OCI-LY7 (cell line): Measurements from ENCODE around the gene KRR1. TPM values are rescaled to one million over a fixed set of nuclear protein-coding genes. Genes with fewer than 3 reads are reported as not detected.

Source experiments
- BruUV-seq: library from RNA; stranded (reverse); fragments of 400-500 nt; replicated peaks from 2 replicates; lab custom pipeline; 2021; lab: Mats Ljungman, UMichigan
- CTCF ChIA-PET: fragments of 300-600 bp; sonication (Branson Sonifier 250); formaldehyde crosslinking; loops from one replicate; lab custom pipeline; 2022; ENCODE audit warnings: antibody characterized with exemption; ENCODE audit not compliant: unreplicated experiment; lab: Charles Lee
- POLR2A ChIA-PET: fragments of 300-600 bp; sonication (Branson Sonifier 250); formaldehyde crosslinking; loops from one replicate; lab custom pipeline; 2022; ENCODE audit warnings: antibody characterized with exemption; lab: Charles Lee
- DNase-seq: peaks from one replicate; pipeline ENCODE4 v3.0.0-alpha.2; 2015; ENCODE audit warnings: low spot score
- H2AFZ ChIP-seq: fragments of 200-600 bp; sonication (generic), shearing (Covaris generic); 2 replicates; pipeline ENCODE4 v1.6.1; 2014; ENCODE audit warnings: mild to moderate bottlenecking, antibody characterized with exemption, low read length, moderate library complexity
- H3K27ac ChIP-seq: fragments of 200-600 bp; sonication (generic); 2 replicates; pipeline ENCODE4 v1.5.1; 2014; ENCODE audit warnings: mixed run types, low read depth, mild to moderate bottlenecking, moderate library complexity, low read length, inconsistent platforms; ENCODE audit not compliant: poor library complexity, severe bottlenecking
- H3K36me3 ChIP-seq: fragments of 200-600 bp; sonication (generic); 2 replicates; pipeline ENCODE4 v1.6.1; 2014; ENCODE audit warnings: mild to moderate bottlenecking, antibody characterized with exemption, low read length, moderate library complexity, mixed read lengths; ENCODE audit not compliant: insufficient read depth
- H3K4me1 ChIP-seq: fragments of 200-600 bp; sonication (generic); 2 replicates; pipeline ENCODE4 v1.5.1; 2014; ENCODE audit warnings: mild to moderate bottlenecking, low read length; ENCODE audit not compliant: insufficient read depth, poor library complexity, severe bottlenecking
- H3K4me2 ChIP-seq: fragments of 200-600 bp; sonication (generic); 2 replicates; pipeline ENCODE4 v1.6.1; 2014; ENCODE audit warnings: mild to moderate bottlenecking, low read length
- H3K4me3 ChIP-seq: fragments of 200-600 bp; sonication (generic); 2 replicates; pipeline ENCODE4 v1.5.1; 2014; ENCODE audit warnings: mild to moderate bottlenecking, low read depth, low read length; ENCODE audit not compliant: poor library complexity, severe bottlenecking
- H3K79me2 ChIP-seq: fragments of 200-600 bp; sonication (generic); 2 replicates; pipeline ENCODE4 v1.6.1; 2016; ENCODE audit warnings: low read depth, mild to moderate bottlenecking, low read length, moderate library complexity, mixed read lengths; ENCODE audit not compliant: insufficient read depth
- H3K9me2 ChIP-seq: fragments of 200-600 bp; sonication (generic); 2 replicates; pipeline ENCODE4 v1.6.1; 2016; ENCODE audit warnings: mild to moderate bottlenecking, low read length, mixed read lengths; ENCODE audit not compliant: insufficient read depth
- H3K9me3 ChIP-seq: fragments of 200-600 bp; sonication (generic); 2 replicates; pipeline ENCODE4 v1.6.1; 2014; ENCODE audit warnings: mild to moderate bottlenecking, mixed run types, low read length, mixed read lengths
- H4K20me1 ChIP-seq: fragments of 200-600 bp; sonication (generic); 2 replicates; pipeline ENCODE4 v1.6.1; 2014; ENCODE audit warnings: mild to moderate bottlenecking, antibody characterized with exemption, low read length, moderate library complexity, mixed read lengths; ENCODE audit not compliant: insufficient read depth
- EZH2phosphoT487 ChIP-seq: fragments of 200-600 bp; sonication (generic); IDR thresholded peaks from 2 replicates; pipeline ENCODE4 v1.6.1; 2018; ENCODE audit warnings: low read depth, borderline replicate concordance, mild to moderate bottlenecking, mixed run types, antibody characterized with exemption, low read length, moderate library complexity, mixed read lengths
- intact Hi-C: fragments of 100-400 bp; cut with micrococcal nuclease; formaldehyde crosslinking; loops from one replicate; pipeline ENCODE4 v1.10.0; 2022; ENCODE audit not compliant: unreplicated experiment
- total RNA-seq, 2 experiments: library from RNA; depleted of rRNA in 1 of 2; stranded (reverse); fragments of >200 nt in 1 of 2; shearing (Covaris generic) in 1 of 2; gene quantifications; 2 replicates each; pipeline ENCODE4 v1.2.3, GENCODE V29; 2014 to 2022
- TF ChIP-seq, protein P1 (sequence below): fragments of 200-600 bp; sonication (generic); conservative IDR thresholded peaks from 2 replicates; pipeline ENCODE4 v1.5.1; 2014; ENCODE audit warnings: mild to moderate bottlenecking, antibody characterized with exemption, low read length, moderate library complexity, mixed read lengths

Gene KRR1
- total RNA-seq, 2 experiments from 2014 or later = 44.0 to 78.0 TPM

DNA sequence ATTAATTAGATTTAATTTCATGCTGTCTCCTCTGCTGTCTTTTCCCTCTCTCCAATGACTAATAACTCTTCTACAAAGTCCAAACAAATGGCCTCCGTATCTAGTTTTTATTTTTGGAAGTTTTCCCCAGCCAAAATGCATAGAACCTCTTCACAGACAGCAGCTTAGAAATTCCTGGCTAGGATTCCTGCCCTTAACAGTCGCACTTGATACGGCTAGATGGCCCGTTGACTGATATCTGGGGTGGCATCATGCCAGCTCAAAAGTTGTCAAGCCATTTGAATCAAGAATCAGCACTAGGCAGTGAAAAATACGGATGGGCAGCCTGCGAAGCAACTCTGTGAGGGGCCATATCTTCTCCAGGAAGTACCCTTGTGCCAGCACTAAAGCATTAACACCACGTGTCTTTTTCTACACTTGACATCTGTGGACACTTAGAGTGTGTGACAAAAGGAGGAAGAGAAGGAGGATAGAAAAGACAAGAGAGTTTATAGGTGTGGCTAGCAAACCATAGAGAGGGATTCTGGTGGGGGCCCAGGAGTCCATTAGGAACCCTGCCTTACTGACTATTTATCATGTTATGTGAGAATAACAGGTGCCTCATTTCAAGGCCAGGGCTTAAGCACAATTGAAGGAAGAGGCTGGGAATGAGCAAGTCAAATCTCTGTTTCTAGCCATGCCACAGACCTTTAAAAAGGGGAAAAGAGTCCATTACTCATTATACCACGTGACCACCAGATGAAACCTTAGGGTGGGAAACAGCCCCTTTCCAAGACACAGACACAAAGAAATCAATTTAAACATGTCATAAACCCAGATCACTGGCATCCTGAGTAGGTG, 39.2 kb upstream of the KRR1 start:
- Histone ChIP-seq H3K9me2 (no peaks in the 10 kb centered on the region), H3K36me3 (no peaks in the 10 kb centered on the region), H3K9me3 (no peaks in the 10 kb centered on the region), H3K79me2 (no peaks in the 10 kb centered on the region), H3K4me3 (no peak overlapping the region), H2AFZ (no peak overlapping the region), H3K4me2 (no peak overlapping the region), H3K27ac (no peak overlapping the region), H3K4me1 (no peaks in the 10 kb centered on the region), H4K20me1 (no peaks in the 10 kb centered on the region)
- intact Hi-C loops = no loop called here
- no peak for DNase-seq
- BruUV-seq = no TSS peak
- ChIA-PET CTCF (no interaction called here), POLR2A (interaction anchor here (0.7 kb wide), 1 partner anchor 130 kb away, joined by 3 read pairs; no protein-coding TSS in a partner anchor)
- TF ChIP-seq, protein P1, sequence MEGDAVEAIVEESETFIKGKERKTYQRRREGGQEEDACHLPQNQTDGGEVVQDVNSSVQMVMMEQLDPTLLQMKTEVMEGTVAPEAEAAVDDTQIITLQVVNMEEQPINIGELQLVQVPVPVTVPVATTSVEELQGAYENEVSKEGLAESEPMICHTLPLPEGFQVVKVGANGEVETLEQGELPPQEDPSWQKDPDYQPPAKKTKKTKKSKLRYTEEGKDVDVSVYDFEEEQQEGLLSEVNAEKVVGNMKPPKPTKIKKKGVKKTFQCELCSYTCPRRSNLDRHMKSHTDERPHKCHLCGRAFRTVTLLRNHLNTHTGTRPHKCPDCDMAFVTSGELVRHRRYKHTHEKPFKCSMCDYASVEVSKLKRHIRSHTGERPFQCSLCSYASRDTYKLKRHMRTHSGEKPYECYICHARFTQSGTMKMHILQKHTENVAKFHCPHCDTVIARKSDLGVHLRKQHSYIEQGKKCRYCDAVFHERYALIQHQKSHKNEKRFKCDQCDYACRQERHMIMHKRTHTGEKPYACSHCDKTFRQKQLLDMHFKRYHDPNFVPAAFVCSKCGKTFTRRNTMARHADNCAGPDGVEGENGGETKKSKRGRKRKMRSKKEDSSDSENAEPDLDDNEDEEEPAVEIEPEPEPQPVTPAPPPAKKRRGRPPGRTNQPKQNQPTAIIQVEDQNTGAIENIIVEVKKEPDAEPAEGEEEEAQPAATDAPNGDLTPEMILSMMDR = no peak
- TF ChIP-seq EZH2phosphoT487 = no peak

DNA sequence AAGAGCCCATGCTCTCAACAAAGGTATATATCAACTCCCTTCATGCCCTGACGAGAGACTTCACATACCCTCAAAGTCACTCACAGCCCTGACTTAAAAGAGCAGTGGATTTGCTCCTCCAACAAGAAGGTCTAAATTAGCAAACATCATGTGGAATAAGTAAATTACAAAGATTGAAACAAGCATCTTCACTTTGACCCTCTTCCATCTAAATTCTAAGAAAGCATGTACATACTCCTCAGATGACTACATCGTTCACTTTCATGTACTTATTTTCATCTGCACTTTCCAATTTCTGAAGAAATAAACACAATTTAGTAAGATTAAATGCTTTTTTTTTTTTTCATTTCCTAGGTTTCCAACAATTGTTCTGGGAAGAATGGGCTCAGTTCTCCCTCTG, 38.6 kb upstream of the KRR1 start:
- H3K27ac ChIP-seq = no peak overlapping the region
- TF ChIP-seq, protein P1 = no peak
- no peak for TF ChIP-seq EZH2phosphoT487
- H3K36me3 ChIP-seq = no peaks in the 10 kb centered on the region
- H3K4me2 ChIP-seq = no peak overlapping the region
- DNase-seq = no peak
- no TSS peak for BruUV-seq
- ChIA-PET POLR2A (no interaction called here), CTCF (no interaction called here)
- H3K9me3 ChIP-seq = no peaks in the 10 kb centered on the region
- no peak overlapping the region for H3K4me3 ChIP-seq
- H4K20me1 ChIP-seq = no peaks in the 10 kb centered on the region
- no peaks in the 10 kb centered on the region for H3K9me2 ChIP-seq
- H3K79me2 ChIP-seq = no peaks in the 10 kb centered on the region
- no peak overlapping the region for H2AFZ ChIP-seq
- H3K4me1 ChIP-seq = no peaks in the 10 kb centered on the region
- intact Hi-C loops = no loop called here

DNA sequence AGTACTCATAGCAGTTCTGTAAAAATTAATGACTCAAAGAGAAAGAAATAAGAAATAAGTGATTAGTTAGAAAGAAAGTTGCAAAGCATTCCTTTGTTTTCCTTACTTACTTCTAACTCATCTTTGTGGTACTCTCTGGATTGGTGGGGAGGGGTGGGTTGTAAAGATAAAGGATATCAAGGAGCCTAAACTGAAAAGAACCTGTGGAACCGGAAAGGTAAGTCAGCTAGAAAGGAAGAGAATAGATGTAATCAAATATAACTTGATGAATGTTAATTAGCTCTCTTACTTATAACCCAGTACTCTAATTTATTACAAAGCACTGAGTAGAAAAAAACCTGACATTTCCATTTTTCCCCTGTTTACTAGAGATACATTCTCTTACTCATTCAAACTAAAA, 37.5 kb upstream of the KRR1 start:
- BruUV-seq = no TSS peak
- DNase-seq = no peak
- H3K36me3 ChIP-seq = no peaks in the 10 kb centered on the region
- TF ChIP-seq, protein P1 = no peak
- TF ChIP-seq EZH2phosphoT487 = no peak
- H3K27ac ChIP-seq = no peak overlapping the region
- no peaks in the 10 kb centered on the region for H3K9me2 ChIP-seq
- no peaks in the 10 kb centered on the region for H3K4me1 ChIP-seq
- POLR2A ChIA-PET = interaction anchor here (0.8 kb wide), 1 partner anchor 608 kb away, joined by 5 read pairs; no protein-coding TSS in a partner anchor
- intact Hi-C loops = no loop called here
- no peak overlapping the region for H2AFZ ChIP-seq
- H3K9me3 ChIP-seq = no peaks in the 10 kb centered on the region
- H3K79me2 ChIP-seq = no peaks in the 10 kb centered on the region
- H3K4me2 ChIP-seq = no peak overlapping the region
- no peaks in the 10 kb centered on the region for H4K20me1 ChIP-seq
- CTCF ChIA-PET = no interaction called here
- no peak overlapping the region for H3K4me3 ChIP-seq
